Osteocyte (in vitro differentiated cells): Measurements from ENCODE around the gene MLF1. TPM values are rescaled to one million over a fixed set of nuclear protein-coding genes. Genes with fewer than 3 reads are reported as not detected.

Source experiments
- DNase-seq: peaks from one replicate; pipeline ENCODE4 v3.0.0; 2021; ENCODE audit warnings: mixed read lengths; ENCODE audit not compliant: unreplicated experiment; ENCODE audit errors: extremely low spot score
- H3K27ac Mint-ChIP-seq: one replicate; pipeline ENCODE4 v1.8.0; 2021; ENCODE audit warnings: mild to moderate bottlenecking, mixed read lengths; ENCODE audit not compliant: unreplicated experiment
- H3K27me3 Mint-ChIP-seq: one replicate; pipeline ENCODE4 v1.8.0; 2021; ENCODE audit warnings: mixed read lengths; ENCODE audit not compliant: unreplicated experiment
- H3K36me3 Mint-ChIP-seq: one replicate; pipeline ENCODE4 v1.8.0; 2021; ENCODE audit warnings: mixed read lengths; ENCODE audit not compliant: unreplicated experiment
- H3K4me1 Mint-ChIP-seq: one replicate; pipeline ENCODE4 v1.8.0; 2021; ENCODE audit warnings: mixed read lengths; ENCODE audit not compliant: unreplicated experiment
- H3K4me3 Mint-ChIP-seq: one replicate; pipeline ENCODE4 v1.8.0; 2021; ENCODE audit warnings: mild to moderate bottlenecking, moderate library complexity, mixed read lengths; ENCODE audit not compliant: unreplicated experiment
- H3K9me3 Mint-ChIP-seq: one replicate; pipeline ENCODE4 v1.8.0; 2021; ENCODE audit warnings: mixed read lengths; ENCODE audit not compliant: unreplicated experiment
- total RNA-seq: library from RNA; stranded (reverse); gene quantifications from 2 replicates; pipeline ENCODE4 v1.2.1, GENCODE V29; 2021
- TF ChIP-seq, protein P1 (sequence below): fragments of 200-600 bp; sonication (generic); IDR thresholded peaks from 2 replicates; pipeline ENCODE4 v1.5.0; 2021; ENCODE audit warnings: antibody characterized with exemption, mild to moderate bottlenecking, moderate library complexity

Gene MLF1
- total RNA-seq, 1 donor from 2014 or later = 11.8 TPM

- H3K27me3 Mint-ChIP-seq = no peaks in the 10 kb centered on the region
- no peak for DNase-seq
- TF ChIP-seq, protein P1, sequence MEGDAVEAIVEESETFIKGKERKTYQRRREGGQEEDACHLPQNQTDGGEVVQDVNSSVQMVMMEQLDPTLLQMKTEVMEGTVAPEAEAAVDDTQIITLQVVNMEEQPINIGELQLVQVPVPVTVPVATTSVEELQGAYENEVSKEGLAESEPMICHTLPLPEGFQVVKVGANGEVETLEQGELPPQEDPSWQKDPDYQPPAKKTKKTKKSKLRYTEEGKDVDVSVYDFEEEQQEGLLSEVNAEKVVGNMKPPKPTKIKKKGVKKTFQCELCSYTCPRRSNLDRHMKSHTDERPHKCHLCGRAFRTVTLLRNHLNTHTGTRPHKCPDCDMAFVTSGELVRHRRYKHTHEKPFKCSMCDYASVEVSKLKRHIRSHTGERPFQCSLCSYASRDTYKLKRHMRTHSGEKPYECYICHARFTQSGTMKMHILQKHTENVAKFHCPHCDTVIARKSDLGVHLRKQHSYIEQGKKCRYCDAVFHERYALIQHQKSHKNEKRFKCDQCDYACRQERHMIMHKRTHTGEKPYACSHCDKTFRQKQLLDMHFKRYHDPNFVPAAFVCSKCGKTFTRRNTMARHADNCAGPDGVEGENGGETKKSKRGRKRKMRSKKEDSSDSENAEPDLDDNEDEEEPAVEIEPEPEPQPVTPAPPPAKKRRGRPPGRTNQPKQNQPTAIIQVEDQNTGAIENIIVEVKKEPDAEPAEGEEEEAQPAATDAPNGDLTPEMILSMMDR = no peak
- H3K4me1 Mint-ChIP-seq = peaks cover 14% of the 10 kb centered on the region
- no peaks in the 10 kb centered on the region for H3K9me3 Mint-ChIP-seq
- H3K4me3 Mint-ChIP-seq = no peak overlapping the region
- H3K27ac Mint-ChIP-seq = no peak overlapping the region
- H3K36me3 Mint-ChIP-seq = no peaks in the 10 kb centered on the region
Measured at GRCh38 chr3:158573714-158574113, 2.7 kb downstream of the MLF1 start.

- Mint-ChIP-seq H3K4me1 (peaks cover 14% of the 10 kb centered on the region), H3K27ac (no peak overlapping the region), H3K9me3 (no peaks in the 10 kb centered on the region), H3K4me3 (no peak overlapping the region), H3K36me3 (no peaks in the 10 kb centered on the region), H3K27me3 (no peaks in the 10 kb centered on the region)
- TF ChIP-seq, protein P1 = no peak
- no peak for DNase-seq
Measured at GRCh38 chr3:158574646-158575045, 3.7 kb downstream of the MLF1 start.

DNA sequence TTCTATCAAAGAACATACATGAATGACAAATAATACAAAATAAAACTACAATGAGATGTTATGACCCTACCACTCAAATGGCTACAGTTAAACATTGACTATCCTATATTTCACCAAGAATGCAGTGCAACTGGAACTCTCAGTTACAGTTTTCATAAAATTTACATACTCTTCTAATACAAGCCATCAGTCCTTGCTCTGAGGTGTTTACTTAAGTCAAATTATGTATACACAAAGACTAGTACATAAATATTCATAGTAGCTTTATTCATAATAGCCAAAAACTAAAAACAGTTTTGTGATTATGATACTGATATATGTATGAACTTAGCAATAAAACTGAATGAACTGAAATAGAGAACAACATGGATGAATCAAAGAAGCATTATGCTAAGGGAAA lies 19.2 kb downstream of the MLF1 start:
- TF ChIP-seq, protein P1 = no peak
- H3K27ac Mint-ChIP-seq = no peak overlapping the region
- no peak for DNase-seq
- peaks cover 3% of the 10 kb centered on the region for H3K36me3 Mint-ChIP-seq
- no peaks in the 10 kb centered on the region for H3K27me3 Mint-ChIP-seq
- no peak overlapping the region for H3K4me3 Mint-ChIP-seq
- H3K4me1 Mint-ChIP-seq = no peaks in the 10 kb centered on the region
- no peaks in the 10 kb centered on the region for H3K9me3 Mint-ChIP-seq

DNA sequence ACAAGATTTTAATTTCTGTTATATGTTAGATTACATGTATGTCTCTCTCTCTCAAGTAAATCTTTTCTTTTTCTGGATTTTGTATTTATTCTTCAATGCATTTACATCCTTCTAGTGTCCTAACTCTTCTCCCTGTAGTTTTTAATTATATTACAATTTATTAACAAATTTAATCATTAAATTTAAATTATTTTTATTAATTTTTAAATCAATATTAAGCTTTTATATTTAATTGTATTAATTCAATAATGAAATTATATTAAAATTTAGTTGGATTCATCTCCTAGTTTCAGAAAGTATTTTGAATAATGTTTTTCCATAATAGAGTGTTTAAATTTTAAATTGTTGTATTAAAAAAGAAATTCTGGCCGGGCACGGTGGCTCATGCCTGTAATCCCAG lies 29.8 kb downstream of the MLF1 start:
- Mint-ChIP-seq H3K27me3 (no peaks in the 10 kb centered on the region), H3K4me1 (no peaks in the 10 kb centered on the region), H3K4me3 (no peak overlapping the region), H3K36me3 (no peaks in the 10 kb centered on the region), H3K9me3 (no peaks in the 10 kb centered on the region), H3K27ac (no peak overlapping the region)
- no peak for DNase-seq
- TF ChIP-seq, protein P1 = no peak

GRCh38 chr3:158602227-158602626 lies 31.2 kb downstream of the MLF1 start:
- TF ChIP-seq, protein P1 = no peak
- Mint-ChIP-seq H3K9me3 (no peaks in the 10 kb centered on the region), H3K36me3 (no peaks in the 10 kb centered on the region), H3K27ac (no peak overlapping the region), H3K27me3 (no peaks in the 10 kb centered on the region), H3K4me1 (no peaks in the 10 kb centered on the region), H3K4me3 (no peak overlapping the region)
- DNase-seq = no peak
